Measurements from ENCODE around the gene RGS7BP.

DNA sequence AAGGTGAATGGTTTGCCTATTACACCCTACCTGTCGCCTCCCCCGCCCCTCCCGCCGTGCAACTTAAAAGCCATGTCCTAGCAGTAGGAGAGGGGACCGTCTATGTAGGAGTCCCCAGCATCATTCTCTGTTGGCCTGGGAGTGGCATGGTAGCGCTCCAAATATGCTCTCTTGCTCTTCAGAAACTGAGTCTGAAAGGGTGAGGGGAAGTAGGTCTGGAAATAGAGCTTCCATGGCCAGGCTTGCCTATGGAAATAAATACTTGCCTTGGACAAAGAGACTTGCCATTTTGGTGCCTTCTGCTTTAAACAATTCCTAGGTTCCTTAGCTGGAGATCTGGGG lies 1.4 kb downstream of the RGS7BP start:
- no peak for TF ChIP-seq CTCF (IDR thresholded peaks at IDR 0.05)
- no peak for TF ChIP-seq POLR2A (IDR thresholded peaks at IDR 0.05)
